Mesenteric fat pad (tissue), 1 donor: Measurements from ENCODE around the gene EXOSC5. TPM values are rescaled to one million over a fixed set of nuclear protein-coding genes. Genes with fewer than 3 reads are reported as not detected.
"Not testable (repeated sequence)": the region's sequence is repeated elsewhere in the genome, so short reads cannot be mapped to it uniquely, and the experiment has no call there.

Experiments used
- DNase-seq: peaks from one replicate; pipeline ENCODE4 v3.0.0-alpha.2; 2020; ENCODE audit warnings: low spot score
- total RNA-seq: library from RNA; stranded (reverse); fragmentation: NEBNext Ultra II Directional; extraction: Animal tissue kit (Norgen Biotek cat#: 25700); gene quantifications from one replicate; pipeline ENCODE4 v1.2.1, GENCODE V29; 2021
- donor health status: DM: yes; HTN: yes; CAD: no.

Gene EXOSC5
- total RNA-seq, 1 donor from 2014 or later = 9.6 TPM

GRCh38 chr19:41371541-41371940 is 25.6 kb downstream of the EXOSC5 start:
- no peak for DNase-seq

DNA sequence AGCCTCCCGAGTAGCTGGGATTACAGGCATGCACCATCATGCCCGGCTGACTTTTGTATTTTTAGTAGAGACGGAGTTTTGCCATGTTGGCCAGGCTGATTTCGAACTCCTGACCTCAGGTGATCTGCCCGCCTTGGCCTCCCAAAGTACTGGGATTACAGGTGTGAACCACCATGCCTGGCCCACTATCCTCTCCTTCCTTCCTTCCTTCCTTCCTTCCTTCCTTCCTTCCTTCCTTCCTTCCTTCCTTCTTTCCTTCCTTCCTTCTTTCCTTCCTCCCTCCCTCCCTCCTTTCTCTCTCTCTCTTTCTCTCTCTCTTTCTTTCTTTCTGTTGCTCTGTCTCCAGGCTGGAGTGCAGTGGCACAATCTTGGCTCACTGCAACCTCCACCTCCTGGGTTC is 26.0 kb downstream of the EXOSC5 start:
- DNase-seq = not testable (repeated sequence)

- no peak for DNase-seq
Observed at GRCh38 chr19:41369769-41370168, 27.4 kb downstream of the EXOSC5 start.

DNA sequence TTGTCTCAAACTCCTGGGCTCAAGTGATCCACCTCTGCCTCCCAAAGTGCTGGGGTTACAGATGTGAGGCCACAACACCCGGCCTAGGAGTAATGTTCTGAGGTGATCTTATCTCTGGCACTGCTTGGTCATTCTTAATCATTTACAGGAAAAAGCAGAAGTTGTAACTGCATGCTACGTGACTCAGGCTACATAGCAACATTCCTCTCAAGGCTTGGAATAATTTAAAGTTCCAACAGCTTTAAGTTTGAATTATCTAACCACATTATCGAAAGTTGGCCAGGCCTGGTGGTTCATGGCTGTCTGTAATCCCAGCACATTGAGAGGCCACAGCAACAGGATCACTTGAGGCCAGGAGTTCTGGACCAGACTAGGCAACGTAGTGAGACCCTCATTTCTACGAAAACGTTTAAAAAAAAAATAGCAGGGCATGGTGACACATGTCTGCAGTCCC is 29.3 kb downstream of the EXOSC5 start:
- DNase-seq = no peak

DNA sequence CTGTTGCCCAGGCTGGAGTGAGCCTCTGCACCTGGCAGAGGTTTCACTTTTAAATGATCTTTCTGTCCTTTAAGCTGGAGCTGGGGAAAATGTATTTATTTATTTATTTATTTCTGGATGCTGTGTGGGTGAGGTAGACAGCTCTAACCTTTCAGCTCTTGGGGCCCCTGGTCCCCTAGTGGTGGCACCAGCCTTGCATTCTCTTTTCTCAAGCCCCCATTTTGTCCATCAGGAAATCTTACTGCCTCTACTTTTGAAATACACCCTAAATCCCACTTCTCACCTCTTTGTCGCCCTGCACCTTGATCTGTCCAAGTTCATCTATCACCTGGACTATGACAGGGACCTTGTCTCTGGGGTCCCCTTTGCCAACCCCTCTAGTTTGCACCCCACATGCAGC is 31.1 kb downstream of the EXOSC5 start:
- no peak for DNase-seq

GRCh38 chr19:41364524-41365391 is 32.4 kb downstream of the EXOSC5 start:
- DNase-seq = no peak

GRCh38 chr19:41363753-41364523 is 33.2 kb downstream of the EXOSC5 start, which contains the start of gene B9D2:
Gene B9D2, minus strand, starts transcription at chr19:41364149. Its CDS starts 630 bp downstream, at chr19:41363519.
- DNase-seq = peak; percentile 97

DNA sequence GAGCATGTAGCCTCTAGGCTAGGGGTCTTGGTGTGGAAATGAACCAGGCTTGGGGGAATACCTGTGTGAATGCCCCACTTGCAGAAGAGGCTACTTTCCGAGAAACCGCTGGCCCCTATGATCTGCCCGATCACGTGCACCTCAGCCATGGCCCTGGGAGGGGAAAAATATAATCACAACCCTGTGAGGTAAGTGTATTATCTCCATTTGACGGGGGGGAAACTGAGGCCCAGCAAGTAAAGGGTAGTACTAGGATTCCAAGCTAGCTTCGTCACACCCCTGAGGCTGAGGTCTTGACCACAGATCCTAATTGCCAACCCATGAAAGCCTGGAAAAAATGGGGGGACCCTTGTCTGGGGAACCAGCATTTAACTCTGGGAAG is 33.8 kb downstream of the EXOSC5 start:
- no peak for DNase-seq

- DNase-seq = no peak
Observed at GRCh38 chr19:41362143-41362847, 34.9 kb downstream of the EXOSC5 start.

GRCh38 chr19:41359741-41360140 is 37.4 kb downstream of the EXOSC5 start:
- no peak for DNase-seq

DNA sequence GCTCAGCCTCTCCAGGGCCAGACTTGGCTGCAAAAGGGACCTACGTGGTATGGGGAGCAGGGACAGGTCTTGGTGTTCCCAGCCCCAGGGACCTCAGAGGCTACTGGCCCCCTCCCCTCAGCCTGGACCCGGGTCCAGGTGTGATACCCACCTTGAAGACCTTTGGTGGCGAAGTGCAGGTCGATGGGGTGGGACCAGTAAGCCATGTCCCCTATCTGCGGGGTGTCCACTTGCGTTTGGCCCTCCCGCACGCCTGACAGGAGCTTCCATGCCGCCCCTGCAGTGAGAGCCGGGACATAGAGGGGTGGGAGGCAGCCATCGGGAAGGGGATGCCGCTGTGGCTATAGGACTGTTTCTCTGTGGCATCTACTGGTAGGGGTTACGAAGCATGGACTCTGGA is 39.4 kb downstream of the EXOSC5 start:
- no peak for DNase-seq

GRCh38 chr19:41356984-41357739 is 40.0 kb downstream of the EXOSC5 start:
- no peak for DNase-seq

DNA sequence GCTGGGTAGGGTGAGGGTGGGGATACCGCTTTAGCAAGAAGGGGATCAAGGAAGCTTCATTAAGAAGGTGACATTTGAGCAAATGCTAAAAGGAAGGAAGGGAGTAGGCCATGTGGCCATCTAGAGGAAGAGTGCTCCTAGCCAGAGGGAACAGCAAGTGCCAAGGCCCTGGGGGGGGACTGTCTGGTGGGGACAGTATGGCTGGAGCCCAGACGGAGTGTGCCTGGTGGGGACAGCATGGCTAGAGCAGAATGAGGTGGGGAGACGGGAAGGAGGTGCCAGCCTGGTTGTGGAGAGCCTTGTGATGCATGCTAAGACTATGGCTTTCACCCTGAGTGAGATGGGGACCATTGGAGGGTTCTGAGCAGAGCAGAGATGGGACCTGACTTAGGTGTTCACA is 41.4 kb downstream of the EXOSC5 start:
- DNase-seq = no peak

DNA sequence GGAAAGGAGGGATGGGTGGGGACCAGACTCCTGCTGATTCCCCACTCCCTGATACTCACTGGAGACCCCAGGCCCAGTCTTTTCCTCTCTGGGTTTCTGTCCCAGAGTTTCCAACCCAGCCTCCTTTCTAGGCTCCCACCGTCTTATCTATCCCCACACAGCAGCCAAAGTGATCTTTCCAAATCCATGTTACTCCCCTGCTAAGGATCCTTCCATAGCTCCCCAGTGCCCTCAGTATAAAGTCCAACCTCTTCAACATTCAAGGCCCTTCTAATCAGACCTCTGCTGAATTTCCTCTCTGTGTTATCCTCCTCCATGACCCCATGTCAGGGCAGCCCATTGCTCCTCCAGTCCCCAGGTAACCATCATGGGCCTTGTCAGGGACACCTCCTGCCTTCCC is 42.1 kb downstream of the EXOSC5 start:
- DNase-seq = no peak

DNA sequence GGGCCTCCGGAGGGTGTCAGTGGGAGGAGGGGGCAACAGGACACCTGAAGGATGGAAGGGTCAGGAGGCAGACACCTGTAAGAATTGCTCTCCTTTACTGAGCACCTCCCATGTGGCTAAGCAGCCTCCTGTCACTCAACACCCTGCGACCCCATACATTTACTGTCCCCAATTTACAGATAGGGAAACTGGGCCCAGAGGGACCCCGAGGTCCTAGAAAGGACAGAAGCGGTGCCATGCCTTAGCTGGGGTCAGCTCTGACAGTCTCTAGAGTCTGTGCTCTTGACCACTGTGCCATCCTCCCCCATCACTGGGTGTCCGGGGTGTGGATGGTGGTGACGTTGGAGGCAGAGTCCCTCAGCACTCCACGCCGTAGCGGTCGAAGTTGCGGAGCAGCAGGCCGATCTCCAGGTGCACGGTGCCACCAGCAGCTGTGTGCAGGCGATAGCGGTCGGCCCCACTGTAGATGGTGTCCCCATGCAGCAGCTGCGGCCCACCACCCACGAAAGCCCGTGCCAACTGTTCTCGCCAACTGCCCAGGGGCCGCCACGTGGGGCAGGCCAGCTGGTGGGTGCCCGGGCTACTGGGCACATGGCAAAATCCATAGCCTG is 42.7 kb downstream of the EXOSC5 start:
- no peak for DNase-seq

- peak; percentile 96 for DNase-seq
Observed at GRCh38 chr19:41353466-41354342, 43.5 kb downstream of the EXOSC5 start, which contains the start of gene TGFB1. Gene TGFB1, minus strand, starts transcription at chr19:41353922. Its CDS starts 878 bp downstream, at chr19:41353044.

DNA sequence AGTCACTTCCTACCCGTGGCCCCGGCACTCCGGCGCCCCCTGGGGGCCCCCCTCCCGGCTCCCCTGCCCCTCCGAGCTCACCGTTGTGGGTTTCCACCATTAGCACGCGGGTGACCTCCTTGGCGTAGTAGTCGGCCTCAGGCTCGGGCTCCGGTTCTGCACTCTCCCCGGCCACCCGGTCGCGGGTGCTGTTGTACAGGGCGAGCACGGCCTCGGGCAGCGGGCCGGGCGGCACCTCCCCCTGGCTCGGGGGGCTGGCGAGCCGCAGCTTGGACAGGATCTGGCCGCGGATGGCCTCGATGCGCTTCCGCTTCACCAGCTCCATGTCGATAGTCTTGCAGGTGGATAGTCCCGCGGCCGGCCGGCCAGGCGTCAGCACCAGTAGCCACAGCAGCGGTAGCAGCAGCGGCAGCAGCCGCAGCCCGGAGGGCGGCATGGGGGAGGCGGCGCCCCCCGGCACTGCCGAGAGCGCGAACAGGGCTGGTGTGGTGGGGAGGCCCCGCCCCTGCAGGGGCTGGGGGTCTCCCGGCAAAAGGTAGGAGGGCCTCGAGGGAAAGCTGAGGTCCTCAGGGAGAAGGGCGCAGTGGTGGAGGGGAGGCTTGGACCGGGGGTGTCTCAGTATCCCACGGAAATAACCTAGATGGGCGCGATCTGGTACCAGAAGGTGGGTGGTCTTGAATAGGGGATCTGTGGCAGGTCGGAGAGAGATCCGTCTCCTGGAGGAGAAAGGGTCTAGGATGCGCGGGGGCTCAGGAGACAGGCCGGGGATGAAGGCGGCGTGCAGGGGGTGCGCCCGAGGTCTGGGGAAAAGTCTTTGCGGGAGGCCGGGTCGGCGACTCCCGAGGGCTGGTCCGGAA is 44.3 kb downstream of the EXOSC5 start:
- peak; percentile 92 for DNase-seq

GRCh38 chr19:41352279-41352608 is 44.9 kb downstream of the EXOSC5 start:
- no peak for DNase-seq
